KMS-11 (cell line): ENCODE measurements around the gene CDC42EP1.

ENCODE experiments used
- H2AFZ ChIP-seq: fragments of 200-600 bp; sonication (generic); 2 replicates; pipeline ENCODE4 v1.6.1; 2016; ENCODE audit warnings: antibody characterized with exemption, mixed run types, low read depth
- H3K27ac ChIP-seq: fragments of 200-600 bp; sonication (generic); 2 replicates; pipeline ENCODE4 v1.6.1; 2016; ENCODE audit warnings: mild to moderate bottlenecking, mixed run types
- H3K27me3 ChIP-seq: fragments of 200-600 bp; sonication (generic); 2 replicates; pipeline ENCODE4 v1.6.1; 2017; ENCODE audit warnings: mild to moderate bottlenecking, low read depth, mixed run types, moderate library complexity; ENCODE audit not compliant: insufficient read depth
- H3K36me3 ChIP-seq: fragments of 200-600 bp; sonication (generic); 2 replicates; pipeline ENCODE4 v1.6.1; 2017; ENCODE audit warnings: mild to moderate bottlenecking, mixed run types; ENCODE audit not compliant: insufficient read depth
- H3K4me1 ChIP-seq: fragments of 200-600 bp; sonication (generic); 2 replicates; pipeline ENCODE4 v1.6.1; 2016; ENCODE audit warnings: mild to moderate bottlenecking, low read depth, mixed run types; ENCODE audit not compliant: poor library complexity, severe bottlenecking
- H3K4me2 ChIP-seq: fragments of 200-600 bp; sonication (generic); 2 replicates; pipeline ENCODE4 v1.7.0; 2016; ENCODE audit warnings: mild to moderate bottlenecking, mixed run types
- H3K4me3 ChIP-seq: fragments of 200-600 bp; sonication (generic); IDR thresholded peaks from 2 replicates; pipeline ENCODE4 v1.6.1; 2017; ENCODE audit warnings: low read depth, low read length, mixed read lengths; ENCODE audit not compliant: insufficient read depth
- H3K79me2 ChIP-seq: fragments of 200-600 bp; sonication (generic); 2 replicates; pipeline ENCODE4 v1.6.1; 2016; ENCODE audit warnings: low read depth, mixed run types; ENCODE audit not compliant: insufficient read depth
- H3K9ac ChIP-seq: fragments of 200-600 bp; sonication (generic); 2 replicates; pipeline ENCODE4 v1.6.1; 2016; ENCODE audit warnings: mild to moderate bottlenecking, mixed run types
- H4K20me1 ChIP-seq: fragments of 200-600 bp; sonication (generic); 2 replicates; pipeline ENCODE4 v1.6.1; 2016; ENCODE audit warnings: mild to moderate bottlenecking, mixed run types; ENCODE audit not compliant: insufficient read depth
- CTCF ChIP-seq: fragments of 200-600 bp; sonication (generic); conservative IDR thresholded peaks from 2 replicates; pipeline ENCODE4 v1.6.1; 2017; ENCODE audit warnings: low read depth, mild to moderate bottlenecking, antibody characterized with exemption, low read length, moderate library complexity, mixed read lengths

Gene CDC42EP1

GRCh38 chr22:37520776-37521191, 39.5 kb upstream of the CDC42EP1 start:
- Histone ChIP-seq H3K36me3 (no peaks in the 10 kb centered on the region), H3K79me2 (no peaks in the 10 kb centered on the region), H3K4me2 (no peak overlapping the region), H3K27ac (no peak overlapping the region), H4K20me1 (no peaks in the 10 kb centered on the region), H3K4me3 (no peak overlapping the region), H3K27me3 (peaks cover 56% of the 10 kb centered on the region), H2AFZ (no peak overlapping the region), H3K9ac (no peak overlapping the region), H3K4me1 (no peaks in the 10 kb centered on the region)
- TF ChIP-seq CTCF = no peak

GRCh38 chr22:37521236-37521739, 39.0 kb upstream of the CDC42EP1 start:
- no peak overlapping the region for H3K27ac ChIP-seq
- TF ChIP-seq CTCF = no peak
- H3K9ac ChIP-seq = no peak overlapping the region
- H3K4me2 ChIP-seq = no peak overlapping the region
- no peak overlapping the region; the same call in 1 of the 2 replicates for H2AFZ ChIP-seq
- no peaks in the 10 kb centered on the region for H4K20me1 ChIP-seq
- H3K27me3 ChIP-seq = peaks cover 56% of the 10 kb centered on the region
- H3K4me1 ChIP-seq = no peaks in the 10 kb centered on the region
- no peaks in the 10 kb centered on the region for H3K36me3 ChIP-seq
- H3K79me2 ChIP-seq = no peaks in the 10 kb centered on the region
- no peak overlapping the region for H3K4me3 ChIP-seq

- Histone ChIP-seq H3K4me3 (no peak overlapping the region), H4K20me1 (no peaks in the 10 kb centered on the region), H3K79me2 (no peaks in the 10 kb centered on the region), H3K4me1 (no peaks in the 10 kb centered on the region), H2AFZ (no peak overlapping the region), H3K4me2 (no peak overlapping the region), H3K36me3 (no peaks in the 10 kb centered on the region), H3K27ac (no peak overlapping the region), H3K9ac (no peak overlapping the region), H3K27me3 (peaks cover 56% of the 10 kb centered on the region)
- TF ChIP-seq CTCF = no peak
Measured at GRCh38 chr22:37522482-37522881, 37.8 kb upstream of the CDC42EP1 start.

GRCh38 chr22:37525073-37525745, 35.1 kb upstream of the CDC42EP1 start:
- Histone ChIP-seq H3K36me3 (no peaks in the 10 kb centered on the region), H4K20me1 (no peaks in the 10 kb centered on the region), H3K4me2 (no peak overlapping the region), H3K27me3 (peaks cover 48% of the 10 kb centered on the region), H3K79me2 (no peaks in the 10 kb centered on the region), H3K4me1 (no peaks in the 10 kb centered on the region), H3K9ac (no peak overlapping the region), H3K27ac (no peak overlapping the region), H2AFZ (no peak overlapping the region), H3K4me3 (no peak overlapping the region)
- TF ChIP-seq CTCF = no peak
